Sigmoid colon (tissue), 3 donors: ENCODE results near the gene ATPAF1.

Experiments
- CTCF ChIP-seq, 4 experiments: fragments of 450-650 bp in 3 of 4; fragments of 200-600 bp in 1 of 4; IDR thresholded peaks; one replicate each; pipeline ENCODE4 v1.5.1; 2016 to 2019; ENCODE audit warnings: antibody characterized with exemption in 4 of 4, mild to moderate bottlenecking in 3 of 4, moderate library complexity in 2 of 4
- POLR2A ChIP-seq, 2 donors: fragments of 450-650 bp; IDR thresholded peaks; one replicate each; pipeline ENCODE4 v1.6.1; 2016; ENCODE audit warnings: antibody characterized with exemption in 2 of 2, mild to moderate bottlenecking in 2 of 2, moderate library complexity in 2 of 2

- TF ChIP-seq CTCF (IDR thresholded peaks at IDR 0.05): no peak
- no peak for TF ChIP-seq POLR2A (IDR thresholded peaks at IDR 0.05)
Observed at GRCh38 chr1:46599059-46599970, 68.8 kb downstream of the ATPAF1 start.
